ENCODE data around the gene DHRS7. TPM values are rescaled to one million over a fixed set of nuclear protein-coding genes. Genes with fewer than 3 reads are reported as not detected.
A peak's percentile ranks its signal among the peaks of the same experiment; 100 is the strongest.

The DHRS7 gene
- total and polyA plus RNA-seq, 10 of the 15 experiments (the other 5 are each of a cell fraction or from before 2014, with no cell fraction given) = 55.0 to 99.8 (median 62.2) TPM

DNA sequence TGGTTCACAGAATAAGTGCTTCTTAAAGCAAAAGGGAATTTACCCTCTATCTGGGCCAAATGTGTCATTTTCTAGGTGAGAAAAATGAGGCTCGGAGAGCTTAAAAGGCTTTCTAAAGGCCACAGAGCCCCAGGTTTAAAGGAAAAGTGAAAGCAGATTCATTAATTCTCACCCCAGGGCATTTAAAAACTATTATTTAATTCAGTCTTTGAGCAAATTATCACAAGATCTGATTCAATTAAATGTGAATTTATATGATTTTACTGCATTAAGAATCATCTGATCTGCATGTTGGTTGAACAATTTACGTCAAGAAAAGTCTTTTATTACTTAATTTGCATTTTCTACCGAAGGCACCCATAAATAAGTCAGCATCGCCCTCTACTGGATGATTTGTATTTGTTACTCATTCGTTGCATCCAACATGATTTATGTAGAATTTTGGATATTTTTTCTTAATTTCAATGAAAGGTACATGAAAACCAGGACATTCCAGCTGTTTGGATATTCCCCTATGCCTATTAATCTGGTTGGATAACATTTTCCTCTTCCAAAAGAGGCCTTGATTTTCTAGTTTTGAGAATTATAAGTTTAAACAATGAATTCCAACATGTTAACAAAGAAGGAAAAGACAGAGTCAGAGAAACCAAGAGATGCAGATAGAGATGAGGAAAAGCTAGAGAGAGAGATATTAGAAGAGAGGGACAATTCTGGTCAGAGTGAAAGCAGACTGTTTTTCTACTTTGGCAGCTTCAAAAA, 19.1 kb upstream of the DHRS7 start:
- Histone ChIP-seq H3K4me3 (peak overlapping the region; percentile 43; the same call in 1 of the 2 replicates), H3K27me3 (replicated peaks in 1 of 2; ENCODE audit: control insufficient read depth in 2 of 2, insufficient read depth in 2 of 2, low read length in 1 of 2) (no peaks in the 10 kb centered on the region), H3K79me2 (ENCODE audit: control insufficient read depth, insufficient read depth, low read length) (no peaks in the 10 kb centered on the region), H3K36me3 (ENCODE audit: control insufficient read depth in 2 of 2, insufficient read depth in 2 of 2, low read length in 1 of 2) (no peaks in the 10 kb centered on the region), H3K27ac (ENCODE audit: control insufficient read depth, insufficient read depth) (peak overlapping the region; percentile 72), H3K4me2 (ENCODE audit: control insufficient read depth, insufficient read depth) (peak overlapping the region; percentile 83), H3K9ac (ENCODE audit: control insufficient read depth, insufficient read depth, low read length) (peak overlapping the region; percentile 66), H2AFZ (ENCODE audit: control insufficient read depth, low read depth, low read length) (peak overlapping the region; percentile 95), H3K4me1 (ENCODE audit: control insufficient read depth, insufficient read depth, low read length) (peaks cover 11% of the 10 kb centered on the region), H3K9me3 (replicated peaks; ENCODE audit: control insufficient read depth, insufficient read depth, low read length) (no peaks in the 10 kb centered on the region; the same call in 1 of the 3 replicates), H4K20me1 (ENCODE audit: control insufficient read depth, insufficient read depth) (no peaks in the 10 kb centered on the region)
- FAIRE-seq (peak; percentile 70), DNase-seq (ENCODE audit: low read depth, low spot score) (no peak), ATAC-seq (peak; percentile 76)
- WGBS (ENCODE audit: insufficient coverage, insufficient replicate concordance, low lambda C conversion rate, missing lambda C conversion rate) = 2% methylated on average over 5 of the region's 5 CpGs
- ChIA-PET POLR2A (interaction anchor here (0.6 to 4.6 kb wide), 13 partner anchors 14 to 613 kb away, joined by 3 to 22 read pairs (median 3); partner anchors contain the start of genes DHRS7 and PPM1A), CTCF (interaction anchor here (0.6 to 12.5 kb wide), 68 partner anchors 9 to 1319 kb away, joined by 3 to 231 read pairs (median 5); partner anchors contain the start of genes DHRS7, PCNX4 and PPM1A), RAD21 (ENCODE audit: unreplicated experiment) (interaction anchor here (0.6 to 11.0 kb wide), 48 partner anchors 11 to 700 kb away, joined by 3 to 153 read pairs (median 5); partner anchors contain the start of genes DHRS7, JKAMP, L3HYPDH and PCNX4), SMC1A (ENCODE audit: uncharacterized antibody, unreplicated experiment) (interaction anchor here (0.6 to 12.2 kb wide), 55 partner anchors 9 to 1059 kb away, joined by 3 to 199 read pairs (median 4); partner anchors contain the start of genes CCDC175, DHRS7, PCNX4 and PPM1A)
- intact Hi-C loops (cut with micrococcal nuclease; ENCODE audit: unreplicated experiment) = loop anchor here (1.0 to 5.0 kb wide), 4 partner anchors 120 to 552 kb away; no protein-coding TSS in a partner anchor
- in situ Hi-C loops (cut with MboI) = loop anchor here (5.0 kb wide), 1 partner anchor 217 kb away; no protein-coding TSS in a partner anchor
- BruUV-seq (replicated peaks) = no TSS peak
- TF ChIP-seq, protein P1, sequence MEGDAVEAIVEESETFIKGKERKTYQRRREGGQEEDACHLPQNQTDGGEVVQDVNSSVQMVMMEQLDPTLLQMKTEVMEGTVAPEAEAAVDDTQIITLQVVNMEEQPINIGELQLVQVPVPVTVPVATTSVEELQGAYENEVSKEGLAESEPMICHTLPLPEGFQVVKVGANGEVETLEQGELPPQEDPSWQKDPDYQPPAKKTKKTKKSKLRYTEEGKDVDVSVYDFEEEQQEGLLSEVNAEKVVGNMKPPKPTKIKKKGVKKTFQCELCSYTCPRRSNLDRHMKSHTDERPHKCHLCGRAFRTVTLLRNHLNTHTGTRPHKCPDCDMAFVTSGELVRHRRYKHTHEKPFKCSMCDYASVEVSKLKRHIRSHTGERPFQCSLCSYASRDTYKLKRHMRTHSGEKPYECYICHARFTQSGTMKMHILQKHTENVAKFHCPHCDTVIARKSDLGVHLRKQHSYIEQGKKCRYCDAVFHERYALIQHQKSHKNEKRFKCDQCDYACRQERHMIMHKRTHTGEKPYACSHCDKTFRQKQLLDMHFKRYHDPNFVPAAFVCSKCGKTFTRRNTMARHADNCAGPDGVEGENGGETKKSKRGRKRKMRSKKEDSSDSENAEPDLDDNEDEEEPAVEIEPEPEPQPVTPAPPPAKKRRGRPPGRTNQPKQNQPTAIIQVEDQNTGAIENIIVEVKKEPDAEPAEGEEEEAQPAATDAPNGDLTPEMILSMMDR (IDR thresholded peaks at IDR 0.05 in 2 of 3, conservative IDR thresholded peaks at IDR 0.05 in 1 of 3; ENCODE audit: control insufficient read depth in 2 of 3, extremely low read depth in 1 of 3, insufficient read depth in 1 of 3, low read depth in 3 of 3, low read length in 3 of 3) = peak; percentile 45 to 78 (median 61)
- 0 out of 2 replicates have a peak, but pooled peaks have one; percentile 30 for TF ChIP-seq FOXM1 (IDR thresholded peaks at IDR 0.05; ENCODE audit: low read depth, low read length)
- TF ChIP-seq NKRF (conservative IDR thresholded peaks at IDR 0.05) = 0 out of 2 replicates have a peak, but pooled peaks have one; percentile 25
- TF ChIP-seq ASH2L (IDR thresholded peaks at IDR 0.05; ENCODE audit: borderline replicate concordance, low read depth) = peak; percentile 88; the same call in 1 of the 2 replicates
- TF ChIP-seq SMC3 (IDR thresholded peaks at IDR 0.05; ENCODE audit: borderline replicate concordance, low read length) = peak; percentile 93
- TF ChIP-seq RBBP5 (conservative IDR thresholded peaks at IDR 0.05) = peak; percentile 69; the same call in 1 of the 2 replicates
- peak; percentile 96 for TF ChIP-seq ZNF24 (IDR thresholded peaks at IDR 0.05)
- TF ChIP-seq MYC (IDR thresholded peaks at IDR 0.05; ENCODE audit: insufficient read depth, insufficient read length, insufficient replicate concordance, low read length, severe bottlenecking) = no peak
- 0 out of 2 replicates have a peak, but pooled peaks have one; percentile 12 for TF ChIP-seq ZNF687 (IDR thresholded peaks at IDR 0.05)
- TF ChIP-seq MEF2B (IDR thresholded peaks at IDR 0.05; ENCODE audit: partially characterized antibody, poor library complexity, severe bottlenecking) = peak; percentile 32
- no peak for TF ChIP-seq MTA2 (IDR thresholded peaks at IDR 0.05; ENCODE audit: low read depth)
- 0 out of 2 replicates have a peak, but pooled peaks have one; percentile 17 for TF ChIP-seq NFIC (IDR thresholded peaks at IDR 0.05; ENCODE audit: low read depth, low read length)

Data from GM12878 (cell line).